ENCODE data around the gene CWC27.

GRCh38 chr5:65066387-65067146, 297.8 kb downstream of the CWC27 start:
- TF ChIP-seq CTCF (IDR thresholded peaks at IDR 0.05) (no peak), POLR2A (IDR thresholded peaks at IDR 0.05) (no peak), POLR2AphosphoS5 (IDR thresholded peaks at IDR 0.05; ENCODE audit: insufficient read depth in 1 of 2, low read depth in 1 of 2) (no peak)

Data from vagina (tissue), 2 donors.